ENCODE data around the gene GCC2. TPM values are rescaled to one million over a fixed set of nuclear protein-coding genes. Genes with fewer than 3 reads are reported as not detected.

The GCC2 gene
- 10 to 100 TPM; 68.3 to 68.9 TPM for total RNA-seq

GRCh38 chr2:108448678-108449409, at the start of gene GCC2:
Gene GCC2, plus strand, starts transcription at chr2:108449206. Its CDS starts 69 bp downstream, at chr2:108449275.

DNA sequence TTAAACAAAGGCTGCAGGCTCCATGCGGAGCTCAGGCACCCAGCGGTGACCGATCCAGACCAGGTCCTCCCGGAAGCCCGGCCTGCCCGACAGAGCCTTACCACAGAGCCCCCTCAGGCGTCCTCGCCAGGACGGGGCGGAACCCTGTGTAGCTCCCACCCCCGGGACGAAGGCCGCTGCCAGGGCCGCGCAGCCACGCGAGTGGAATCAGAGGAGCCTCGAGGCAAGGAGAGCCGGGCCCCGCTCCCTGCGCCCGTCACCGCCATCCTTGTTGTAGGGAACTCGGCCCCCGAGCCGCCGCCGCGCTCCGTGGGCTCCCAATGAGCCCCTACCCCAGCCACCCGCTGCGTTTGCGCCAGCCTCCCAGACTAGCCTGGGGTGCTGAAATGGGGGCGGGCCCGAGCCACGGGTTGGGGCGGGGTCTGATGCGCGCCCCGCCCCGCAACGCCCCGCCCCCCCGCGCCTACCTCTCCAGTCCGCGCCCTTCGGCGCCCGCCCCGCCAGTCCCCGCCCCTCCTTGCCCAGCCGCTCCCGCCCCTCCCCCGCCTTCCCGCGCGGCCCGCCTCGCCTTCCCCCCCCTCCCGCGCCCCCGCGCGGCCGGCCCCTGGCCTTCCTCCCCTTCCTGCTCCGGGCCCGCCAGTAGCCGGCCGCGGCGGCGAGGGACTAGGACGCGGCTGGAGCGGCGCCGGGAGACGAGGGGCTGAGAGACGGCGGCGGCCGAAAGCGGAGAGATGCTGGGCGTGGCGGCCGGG, 85.0 kb downstream of the GCC2 start, which contains the start of gene LIMS1:
Gene LIMS1, plus strand, starts transcription at position 639 of the 752 bp plus-strand sequence. Its CDS starts 93 bp downstream, at position 732.

Other genes starting within 250 kb of the GCC2 start
- not detected for gene SULT1C3, start 209.2 kb upstream of the GCC2 start, total RNA-seq
- gene SULT1C2, start 160.3 kb upstream of the GCC2 start, total RNA-seq, result not detected
- not detected for gene SULT1C4, start 71.3 kb upstream of the GCC2 start, total RNA-seq
- 10 to 100 TPM; 44.9 to 55.1 TPM for gene LIMS1, start 85.3 kb downstream of the GCC2 start, total RNA-seq